ENCODE data around the gene ADAMTS2.

DNA sequence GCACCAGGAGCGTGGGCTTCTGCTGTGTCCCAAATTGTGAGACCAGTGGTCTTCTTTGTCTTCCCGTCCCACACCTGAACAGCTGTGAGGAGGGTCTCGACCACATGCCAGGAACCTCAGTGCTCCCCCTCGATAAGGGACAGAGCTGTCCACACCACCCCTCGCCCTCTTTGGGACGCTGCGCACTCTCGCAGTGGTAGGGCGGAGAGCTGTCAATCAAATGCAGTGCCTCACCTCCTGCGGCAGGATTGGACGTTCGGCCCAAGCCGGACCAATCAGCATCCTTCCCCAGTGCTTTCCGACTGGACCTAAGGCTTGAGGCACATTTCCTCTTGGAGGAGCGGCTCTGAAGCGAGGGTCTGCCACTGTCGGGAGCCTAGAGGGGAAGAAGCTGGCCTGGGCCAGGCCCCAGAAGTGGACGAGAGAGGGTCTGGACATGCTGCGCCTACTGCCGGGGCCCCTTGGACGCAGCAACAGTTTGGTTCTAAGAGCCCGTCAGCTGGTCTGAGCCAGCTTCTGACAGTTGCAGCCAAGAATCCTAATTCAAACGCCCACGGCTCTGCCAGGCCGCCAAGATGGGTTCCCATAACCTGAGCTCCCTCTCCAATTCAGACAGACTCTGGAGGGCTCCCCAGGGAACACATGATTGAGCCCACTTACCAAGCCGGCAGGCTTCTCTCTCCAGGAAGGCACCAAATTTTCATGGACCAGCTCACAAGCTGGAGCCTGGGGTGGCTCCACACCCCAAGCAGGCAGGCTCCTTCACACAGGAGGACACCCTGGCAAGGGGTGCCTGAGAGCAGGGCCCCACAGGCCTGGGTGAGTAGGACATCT lies 28.1 kb upstream of the ADAMTS2 start:
- TF ChIP-seq, protein P1, sequence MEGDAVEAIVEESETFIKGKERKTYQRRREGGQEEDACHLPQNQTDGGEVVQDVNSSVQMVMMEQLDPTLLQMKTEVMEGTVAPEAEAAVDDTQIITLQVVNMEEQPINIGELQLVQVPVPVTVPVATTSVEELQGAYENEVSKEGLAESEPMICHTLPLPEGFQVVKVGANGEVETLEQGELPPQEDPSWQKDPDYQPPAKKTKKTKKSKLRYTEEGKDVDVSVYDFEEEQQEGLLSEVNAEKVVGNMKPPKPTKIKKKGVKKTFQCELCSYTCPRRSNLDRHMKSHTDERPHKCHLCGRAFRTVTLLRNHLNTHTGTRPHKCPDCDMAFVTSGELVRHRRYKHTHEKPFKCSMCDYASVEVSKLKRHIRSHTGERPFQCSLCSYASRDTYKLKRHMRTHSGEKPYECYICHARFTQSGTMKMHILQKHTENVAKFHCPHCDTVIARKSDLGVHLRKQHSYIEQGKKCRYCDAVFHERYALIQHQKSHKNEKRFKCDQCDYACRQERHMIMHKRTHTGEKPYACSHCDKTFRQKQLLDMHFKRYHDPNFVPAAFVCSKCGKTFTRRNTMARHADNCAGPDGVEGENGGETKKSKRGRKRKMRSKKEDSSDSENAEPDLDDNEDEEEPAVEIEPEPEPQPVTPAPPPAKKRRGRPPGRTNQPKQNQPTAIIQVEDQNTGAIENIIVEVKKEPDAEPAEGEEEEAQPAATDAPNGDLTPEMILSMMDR (IDR thresholded peaks at IDR 0.05; ENCODE audit: borderline replicate concordance, extremely low read depth, low read length, poor library complexity, severe bottlenecking): no peak
- no peak for TF ChIP-seq EZH2 (IDR thresholded peaks at IDR 0.05; ENCODE audit: borderline replicate concordance, low read depth, low read length, severe bottlenecking)

Measured in DND-41 (cell line).